HepG2 (cell line): ENCODE data around the gene ABI3. TPM values are rescaled to one million over a fixed set of nuclear protein-coding genes. Genes with fewer than 3 reads are reported as not detected.

Experiments used
- ATAC-seq: fragments of 200-7000 bp; cut with Tn5 transposase; 3 replicates; pipeline ENCODE4 v1.9.1; 2020; ENCODE audit warnings: mild to moderate bottlenecking, moderate library complexity
- BruUV-seq: library from RNA; stranded (reverse); fragments of 400-500 nt; replicated peaks from 2 replicates; lab custom pipeline; 2021; lab: Mats Ljungman, UMichigan
- CTCF ChIA-PET: fragments of 300-600 bp; formaldehyde crosslinking; extraction: SDS; loops from one replicate; lab custom pipeline; 2021; ENCODE audit warnings: low total read pairs, inconsistent platforms, low intra/inter-chr PET ratio; lab: Yijun Ruan, JAX
- POLR2A ChIA-PET: fragments of 350-600 bp; sonication (Branson Sonifier 250); formaldehyde crosslinking; loops from one replicate; lab custom pipeline; 2020; ENCODE audit warnings: antibody characterized with exemption, inconsistent platforms; lab: Yijun Ruan, JAX
- DNase-seq: peaks from one replicate; pipeline ENCODE4 v3.0.0-alpha.2; 2015; ENCODE audit warnings: low spot score
- FAIRE-seq: peaks from 3 replicates; lab custom pipeline; 2011; peaks lifted over from hg19 to GRCh38; lab: Jason Lieb, UNC
- H2AFZ ChIP-seq: one replicate; pipeline ENCODE4 v1.6.1; 2011; ENCODE audit warnings: low read length, inconsistent platforms
- H3K27ac ChIP-seq: fragments of 300-600 bp; 3 replicates; pipeline ENCODE4 v1.8.0; 2011; ENCODE audit warnings: mixed run types, mild to moderate bottlenecking, mixed read lengths, low read length, inconsistent platforms; ENCODE audit not compliant: insufficient read depth; ENCODE audit errors: extremely low read length
- H3K27me3 ChIP-seq, 2 experiments: fragments of 200-600 bp in 1 of 2; 2 replicates in 1 of 2; 3 replicates in 1 of 2; pipeline versions ENCODE4 v1.6.0 to v1.8.0; 2011; ENCODE audit warnings: low read length in 2 of 2, mild to moderate bottlenecking in 2 of 2, moderate library complexity in 2 of 2, inconsistent platforms in 1 of 2; ENCODE audit not compliant: insufficient read depth in 2 of 2, control insufficient read depth in 1 of 2
- H3K36me3 ChIP-seq, 2 experiments: fragments of 200-600 bp in 1 of 2; replicated peaks in 1 of 2; 2 replicates in 1 of 2; 3 replicates in 1 of 2; pipeline versions ENCODE4 v1.5.1 to v1.8.0; 2011; ENCODE audit warnings: low read length in 2 of 2, inconsistent platforms in 1 of 2; ENCODE audit not compliant: insufficient read depth in 2 of 2, control insufficient read depth in 1 of 2
- H3K4me1 ChIP-seq: 2 replicates; pipeline ENCODE4 v1.5.1; 2012; ENCODE audit warnings: low read length, inconsistent platforms; ENCODE audit not compliant: insufficient read depth
- H3K4me2 ChIP-seq: 2 replicates; pipeline ENCODE4 v1.6.0; 2011; ENCODE audit warnings: low read depth, low read length, inconsistent platforms
- H3K4me3 ChIP-seq, 3 experiments: fragments of 200-600 bp in 1 of 3; sonication (generic), shearing (Covaris generic) in 1 of 3; replicated peaks in 1 of 3; 2 replicates each; pipeline ENCODE4 v1.5.1; 2011 to 2016; ENCODE audit warnings: low read length in 3 of 3, inconsistent platforms in 2 of 3, low read depth in 2 of 3, mild to moderate bottlenecking in 2 of 3, control low read depth in 1 of 3, mixed read lengths in 1 of 3; ENCODE audit not compliant: insufficient read depth in 1 of 3
- H3K79me2 ChIP-seq: one replicate; pipeline ENCODE4 v1.6.1; 2011; ENCODE audit warnings: low read length, inconsistent platforms; ENCODE audit not compliant: insufficient read depth
- H3K9ac ChIP-seq: 2 replicates; pipeline ENCODE4 v1.6.0; 2011; ENCODE audit warnings: mild to moderate bottlenecking, low read depth, low read length, inconsistent platforms; ENCODE audit not compliant: insufficient read depth
- H3K9me3 ChIP-seq: 2 replicates; pipeline ENCODE4 v1.5.1; 2012; ENCODE audit warnings: mild to moderate bottlenecking, low read length
- H4K20me1 ChIP-seq: 2 replicates; pipeline ENCODE4 v1.6.0; 2011; ENCODE audit warnings: inconsistent platforms, mild to moderate bottlenecking, low read length, moderate library complexity; ENCODE audit not compliant: insufficient read depth
- ARID5B ChIP-seq: IDR thresholded peaks from 2 replicates; pipeline ENCODE4 v1.4.0; 2020; ENCODE audit warnings: mild to moderate bottlenecking, missing genetic modification reagents
- FOSL2 ChIP-seq: sonication (generic); formaldehyde crosslinking; IDR thresholded peaks from 2 replicates; pipeline ENCODE4 v1.4.0; 2020; ENCODE audit warnings: missing genetic modification reagents
- HNF1B ChIP-seq: sonication (generic); formaldehyde crosslinking; IDR thresholded peaks from 2 replicates; pipeline ENCODE4 v1.5.1; 2020; ENCODE audit warnings: mild to moderate bottlenecking, moderate library complexity, missing genetic modification reagents
- MAZ ChIP-seq, 2 experiments: sonication (generic) in 1 of 2; formaldehyde crosslinking in 1 of 2; IDR thresholded peaks; 2 replicates each; pipeline versions ENCODE4 v1.5.0 to v1.6.1; 2012 to 2020; ENCODE audit warnings: low read depth in 2 of 2, mild to moderate bottlenecking in 2 of 2, borderline replicate concordance in 1 of 2, improper control_type of control experiment in 1 of 2, low read length in 1 of 2, missing genetic modification reagents in 1 of 2, moderate library complexity in 1 of 2
- MTERF4 ChIP-seq: sonication (generic); formaldehyde crosslinking; IDR thresholded peaks from 2 replicates; pipeline ENCODE4 v1.8.0; 2023; ENCODE audit warnings: mild to moderate bottlenecking, missing genetic modification reagents
- THAP11 ChIP-seq: IDR thresholded peaks from 2 replicates; pipeline ENCODE4 v1.6.1; 2016; ENCODE audit warnings: missing biosample characterization, missing genetic modification reagents
- ZBTB20 ChIP-seq: sonication (generic); formaldehyde crosslinking; IDR thresholded peaks from 2 replicates; pipeline ENCODE4 v1.8.1; 2023; ENCODE audit warnings: missing genetic modification reagents, low read depth, mild to moderate bottlenecking, borderline replicate concordance
- ZNF510 ChIP-seq: sonication (generic); formaldehyde crosslinking; IDR thresholded peaks from 2 replicates; pipeline ENCODE4 v1.4.0; 2020; ENCODE audit warnings: low read depth, mild to moderate bottlenecking, missing genetic modification reagents
- ZNF646 ChIP-seq: sonication (generic); formaldehyde crosslinking; IDR thresholded peaks from 2 replicates; pipeline ENCODE4 v1.9.0; 2021; ENCODE audit warnings: mild to moderate bottlenecking, missing genetic modification reagents
- WGBS: methylation state at CpG from one replicate; pipeline ENCODE4 v1.1.6; 2017; ENCODE audit warnings: low lambda C conversion rate; 5-methylcytosine and 5-hydroxymethylcytosine counted together
- in situ Hi-C: cut with HindIII; loops from 2 replicates; pipeline ENCODE4 v1.10.0; 2017; ENCODE audit warnings: low pct_unique_long_range_greater_than_20kb; ENCODE audit not compliant: extremely low pct_ligation_motif_present
- intact Hi-C: fragments of 100-400 bp; cut with micrococcal nuclease; formaldehyde crosslinking; loops from one replicate; pipeline ENCODE4 v1.10.0; 2022; ENCODE audit not compliant: unreplicated experiment
- polyA plus RNA-seq, 8 experiments: library from polyadenylated mRNA; depleted of rRNA in 3 of 8; stranded (reverse) in 7 of 8; unstranded in 1 of 8; fragments of >200 nt; fragmentation: Illumina TruSeq in 4 of 8; extraction: Trizol in 4 of 8; gene quantifications; 2 replicates each; pipeline versions ENCODE4 v1.2.1 to v1.2.3, GENCODE V29; 2011 to 2016; ENCODE audit warnings: low read depth in 4 of 8, missing spikeins in 1 of 8, mixed read lengths in 1 of 8; ENCODE audit not compliant: insufficient read depth in 1 of 8
- total RNA-seq, 5 experiments: library from RNA; depleted of rRNA; stranded (reverse); fragments of >200 nt; fragmentation: Illumina TruSeq; extraction: Trizol; gene quantifications; 2 replicates each; pipeline ENCODE4 v1.2.3, GENCODE V29; 2016; ENCODE audit warnings: low read depth in 1 of 5

ABI3 gene
- total and polyA plus RNA-seq, 2 of the 13 experiments (the other 11 are each of a cell fraction or from before 2014, with no cell fraction given) = not detected

GRCh38 chr17:49260817-49261291, 50.3 kb downstream of the ABI3 start:
- FAIRE-seq = no peak
- CTCF ChIA-PET = no interaction called here
- H3K4me2 ChIP-seq = peak overlapping the region; percentile 99
- no peaks in the 10 kb centered on the region for H4K20me1 ChIP-seq
- H3K79me2 ChIP-seq = no peaks in the 10 kb centered on the region
- in situ Hi-C loops = no loop called here
- H3K9me3 ChIP-seq = no peaks in the 10 kb centered on the region
- intact Hi-C loops = no loop called here
- peaks cover 13% of the 10 kb centered on the region for H3K4me1 ChIP-seq
- POLR2A ChIA-PET = no interaction called here
- H3K27me3 ChIP-seq = peaks cover 2 to 25% of the 10 kb centered on the region in 2 experiments; a peak in 4 of 5 replicates
- H3K27ac ChIP-seq = no peak overlapping the region
- peak overlapping the region; percentile 46 to 76 (median 55) for H3K4me3 ChIP-seq
- BruUV-seq = no TSS peak
- H3K9ac ChIP-seq = peak overlapping the region; percentile 31
- peak; percentile 27 for ATAC-seq
- H2AFZ ChIP-seq = peak overlapping the region; percentile 35
- H3K36me3 ChIP-seq = no peaks in the 10 kb centered on the region
- 50% methylated on average over 11 of the region's 11 CpGs for WGBS
- DNase-seq = no peak
- no peak for TF ChIP-seq THAP11
- TF ChIP-seq ZBTB20 (CRISPR knock-in tag) = 0 out of 2 replicates have a peak, but pooled peaks have one; percentile 0
- TF ChIP-seq MTERF4 = 0 out of 2 replicates have a peak, but pooled peaks have one; percentile 41
- TF ChIP-seq HNF1B (CRISPR knock-in tag) = 0 out of 2 replicates have a peak, but pooled peaks have one; percentile 23
- peak; percentile 60; the same call in 1 of the 2 replicates for TF ChIP-seq ZNF646 (CRISPR knock-in tag)
- peak; percentile 83 for TF ChIP-seq FOSL2 (CRISPR knock-in tag)
- no peak for TF ChIP-seq MAZ (IDR thresholded peaks at IDR 0.05; ENCODE audit: borderline replicate concordance, low read depth, low read length)
- no peak for TF ChIP-seq MAZ (CRISPR knock-in tag; IDR thresholded peaks at IDR 0.05; ENCODE audit: low read depth)
- TF ChIP-seq ZNF510 (CRISPR knock-in tag) = no peak
- no peak for TF ChIP-seq ARID5B (CRISPR knock-in tag)
